HPDE6-E6E7 (cell line): ENCODE results near the gene ANK3.

Experiments used
- DNase-seq: peaks from one replicate; pipeline ENCODE4 v3.0.0; 2011; ENCODE audit warnings: missing footprints; ENCODE audit errors: extremely low spot score

Gene ANK3

DNA sequence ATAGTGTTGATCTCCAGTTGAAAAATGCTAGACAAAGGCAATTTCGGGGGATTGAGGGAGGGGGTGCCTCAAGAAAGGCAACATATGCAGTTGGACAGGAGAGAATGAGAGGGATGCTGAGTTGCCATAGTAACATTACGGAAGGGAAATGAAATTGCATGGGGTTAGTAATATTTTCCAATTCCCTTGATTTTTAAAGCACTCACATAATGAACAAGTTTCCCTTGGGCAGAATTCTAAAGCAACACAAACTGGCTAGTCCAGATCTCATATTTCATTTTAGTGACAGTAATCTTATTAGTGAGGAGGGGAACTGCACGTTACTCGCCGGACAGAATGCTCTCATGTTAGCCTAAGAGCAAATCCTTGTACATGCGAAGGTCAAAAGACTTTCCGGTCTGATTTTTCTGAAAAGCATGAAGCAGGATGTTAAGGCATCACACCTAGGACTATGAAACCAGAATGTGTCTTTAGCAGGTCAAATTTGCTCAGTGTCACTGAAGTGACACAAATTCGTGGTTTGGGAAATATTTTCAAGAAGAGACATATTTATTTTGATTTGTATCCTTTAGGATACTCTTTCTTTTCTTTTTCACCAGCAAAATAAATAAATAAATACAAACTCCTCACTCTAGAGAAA, 165.5 kb downstream of the ANK3 start:
- no peak for DNase-seq

DNA sequence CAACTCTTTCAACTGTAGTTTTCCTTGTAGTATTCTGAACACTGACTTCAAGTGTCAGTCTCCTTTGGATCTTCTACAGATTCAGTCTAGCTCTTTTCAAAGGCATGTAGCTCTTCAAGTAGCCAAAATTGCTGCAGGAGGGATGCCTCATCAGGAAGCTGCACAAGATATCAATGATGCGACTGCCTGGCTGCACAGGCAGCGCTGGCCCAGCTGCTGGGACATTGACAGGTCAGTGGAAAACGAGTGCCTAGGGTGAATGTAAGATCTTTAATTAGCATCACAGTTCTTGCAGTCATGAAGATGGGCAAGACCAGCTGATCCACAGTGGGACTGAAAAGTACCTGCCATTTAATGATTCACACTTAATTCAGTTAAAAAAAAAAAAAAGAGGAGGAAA, 167.6 kb downstream of the ANK3 start:
- DNase-seq = no peak

DNA sequence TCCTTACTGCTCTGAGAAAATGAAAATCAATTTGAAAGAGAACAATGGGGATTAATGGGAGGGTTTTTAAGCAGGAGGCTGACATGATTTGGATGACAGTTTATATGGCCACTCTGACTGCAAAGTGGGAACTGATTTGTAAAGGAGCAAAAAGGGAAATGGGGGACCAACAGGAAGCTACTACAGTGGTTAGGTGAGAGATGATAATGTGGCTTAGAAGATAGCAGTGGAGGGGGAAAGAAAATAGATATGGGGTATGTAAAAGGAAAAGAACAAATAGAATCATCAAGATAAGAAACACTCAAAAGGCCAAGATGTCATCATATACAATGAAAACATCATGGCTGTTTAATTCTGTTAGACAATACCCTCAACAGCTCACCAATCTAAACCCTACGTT, 177.5 kb downstream of the ANK3 start:
- DNase-seq = no peak

DNA sequence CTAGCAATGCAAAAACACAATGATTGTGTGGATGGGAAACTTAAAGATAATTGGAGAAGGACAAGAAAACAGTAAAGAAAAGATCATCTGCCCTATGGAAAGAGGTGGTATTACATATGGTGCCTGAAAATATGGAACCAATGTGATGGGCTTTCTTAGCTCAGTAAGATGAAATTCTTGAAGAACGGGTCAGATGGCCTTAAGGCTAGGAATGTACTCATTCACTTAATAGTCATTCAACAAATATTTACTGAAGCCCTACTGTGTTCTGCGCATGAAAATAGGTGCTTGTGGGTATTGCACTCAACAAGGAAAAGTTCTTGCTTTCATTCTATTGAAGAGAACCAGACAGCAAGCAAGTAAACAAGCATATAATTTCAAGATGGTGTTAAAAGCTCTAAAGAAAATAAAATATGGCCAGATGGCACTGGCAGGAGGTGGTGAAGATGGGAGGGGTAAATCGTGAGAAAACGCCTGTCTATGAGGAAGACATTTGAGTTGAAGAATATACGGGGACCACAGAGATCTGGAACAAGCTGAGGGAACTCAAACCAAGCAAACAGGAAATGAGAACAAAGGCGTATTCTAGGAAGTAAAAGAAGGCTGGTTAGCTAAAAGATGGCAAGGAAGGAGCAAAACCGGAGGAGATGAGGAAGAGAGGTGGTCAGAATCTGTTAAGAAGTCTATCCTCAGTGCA, 179.7 kb downstream of the ANK3 start:
- DNase-seq = no peak

DNA sequence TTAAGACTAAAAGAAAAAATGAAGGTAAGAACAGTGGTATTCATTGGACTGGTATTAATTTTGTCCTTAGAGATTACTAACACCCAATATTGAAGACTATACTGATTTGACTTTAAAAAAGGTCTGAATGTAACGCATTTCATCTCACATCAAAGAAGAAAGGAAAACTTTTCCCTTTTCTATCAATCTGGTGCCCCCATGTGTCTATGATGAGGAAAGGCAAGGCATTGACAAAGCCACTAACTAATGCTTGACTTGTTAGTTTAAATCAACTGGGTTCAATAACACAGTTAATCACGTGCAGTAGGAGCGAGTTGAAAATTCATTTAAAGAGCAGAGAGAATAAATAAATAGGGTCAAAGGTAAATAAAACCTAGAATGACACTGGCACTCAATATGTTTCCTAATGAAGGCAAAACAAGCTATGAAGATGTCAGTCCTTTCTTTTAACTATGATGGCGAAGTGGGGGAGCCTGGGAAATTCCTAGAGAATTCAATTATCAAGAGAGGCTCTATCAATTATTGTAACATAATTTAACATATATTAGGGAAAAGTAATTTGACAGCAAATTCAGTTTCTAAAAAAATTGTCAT, 180.9 kb downstream of the ANK3 start:
- no peak for DNase-seq

DNA sequence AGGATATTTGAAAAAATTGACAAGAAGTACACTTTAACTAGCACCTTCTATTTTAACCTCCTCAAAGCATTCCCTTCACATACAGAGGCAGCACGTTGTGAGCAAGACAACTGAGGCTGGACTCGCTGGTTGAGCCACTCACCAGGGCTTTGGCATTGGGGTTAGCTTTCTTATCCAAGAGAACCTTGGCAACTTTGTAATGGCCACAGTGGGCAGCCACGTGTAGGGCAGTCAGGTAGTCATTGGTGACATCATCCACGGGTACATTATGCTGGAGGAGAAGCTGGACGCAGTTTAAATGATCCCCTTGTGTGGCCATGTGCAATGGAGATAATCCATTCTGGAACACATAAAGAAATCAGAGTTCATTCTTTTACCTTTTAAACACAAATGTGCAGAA, 181.8 kb downstream of the ANK3 start:
- DNase-seq = no peak

DNA sequence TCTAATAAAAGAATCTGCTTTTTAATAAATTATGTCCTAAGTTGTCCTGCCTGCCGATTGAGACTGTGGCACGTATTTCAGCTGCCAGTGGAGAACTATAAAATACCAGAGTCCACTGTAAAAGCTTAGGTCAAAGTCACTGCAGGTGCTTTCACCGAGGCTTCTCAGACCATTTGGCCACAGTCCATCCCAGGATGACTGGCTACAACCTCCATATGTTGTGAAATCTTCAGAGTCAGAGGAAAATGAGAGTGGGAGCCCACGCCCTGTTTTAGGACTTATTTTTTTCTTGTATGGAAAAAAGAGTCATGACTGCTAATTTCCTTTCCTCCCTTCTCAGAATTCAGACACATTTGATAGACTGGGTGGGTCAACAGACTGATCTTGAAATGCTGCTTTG, 182.9 kb downstream of the ANK3 start:
- no peak for DNase-seq

DNA sequence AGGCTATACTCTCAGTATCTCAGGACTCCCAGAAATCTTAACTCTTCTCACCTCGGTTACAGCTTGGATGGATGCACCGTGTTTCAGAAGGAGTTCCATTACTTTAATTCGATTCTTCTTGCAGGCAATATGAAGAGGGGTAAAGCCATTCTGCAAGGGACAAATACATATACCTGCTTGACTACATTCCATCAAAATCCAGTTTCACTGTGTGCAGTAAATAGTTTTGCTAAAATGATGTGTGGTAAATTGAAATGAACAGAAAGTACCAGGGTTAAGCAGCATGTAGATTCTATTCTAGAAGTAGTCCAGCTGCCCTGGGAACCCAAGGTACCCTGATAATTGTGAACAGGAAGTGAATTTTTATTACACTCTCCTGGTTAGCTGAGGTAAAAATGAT, 183.9 kb downstream of the ANK3 start:
- DNase-seq = no peak

DNA sequence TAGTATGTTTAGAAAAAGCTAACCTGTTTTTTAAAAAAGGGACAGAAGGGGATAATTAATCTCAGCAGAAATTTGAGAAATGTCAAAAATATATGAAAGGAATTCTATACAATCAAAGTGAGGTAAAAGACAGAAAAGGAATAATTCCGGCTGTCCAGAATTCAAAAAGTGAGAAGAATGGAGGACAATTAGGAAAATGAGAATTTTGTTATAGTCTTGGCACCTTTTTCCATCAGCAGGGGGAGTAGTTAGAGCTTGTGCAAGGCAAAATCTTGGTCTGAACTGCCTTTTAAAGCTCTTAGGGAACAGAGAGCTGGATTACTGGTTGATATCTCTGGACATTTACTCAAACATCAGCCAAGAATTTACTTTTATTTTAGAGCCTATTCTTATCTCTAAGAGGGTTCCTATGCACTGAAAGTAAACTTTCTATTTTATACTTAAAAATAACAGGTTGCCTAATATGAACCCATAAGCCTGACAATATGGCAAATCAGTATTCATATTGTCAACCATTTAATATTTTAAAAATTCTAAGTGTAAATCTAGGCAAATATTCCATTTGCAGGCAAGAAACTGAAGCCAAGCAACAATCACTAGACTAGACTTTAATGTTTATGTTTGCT, 185.6 kb downstream of the ANK3 start:
- no peak for DNase-seq

DNA sequence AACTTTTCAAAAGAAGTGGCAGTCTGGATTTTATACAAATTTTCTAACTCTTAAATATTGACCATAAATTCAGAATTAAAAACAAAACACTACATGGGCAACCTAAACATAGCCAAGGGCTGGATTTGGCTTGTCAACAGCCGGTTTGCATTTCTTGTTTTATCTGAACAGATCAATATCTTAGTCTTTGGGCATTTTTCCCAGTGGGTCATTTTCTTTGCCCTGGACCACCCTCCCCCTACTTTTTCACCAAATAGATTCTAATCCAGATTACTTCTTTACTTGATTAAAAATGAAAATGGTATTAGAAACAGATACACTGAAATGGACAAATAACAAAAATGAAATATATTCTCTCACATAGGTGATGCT, 189.0 kb downstream of the ANK3 start:
- no peak for DNase-seq

DNA sequence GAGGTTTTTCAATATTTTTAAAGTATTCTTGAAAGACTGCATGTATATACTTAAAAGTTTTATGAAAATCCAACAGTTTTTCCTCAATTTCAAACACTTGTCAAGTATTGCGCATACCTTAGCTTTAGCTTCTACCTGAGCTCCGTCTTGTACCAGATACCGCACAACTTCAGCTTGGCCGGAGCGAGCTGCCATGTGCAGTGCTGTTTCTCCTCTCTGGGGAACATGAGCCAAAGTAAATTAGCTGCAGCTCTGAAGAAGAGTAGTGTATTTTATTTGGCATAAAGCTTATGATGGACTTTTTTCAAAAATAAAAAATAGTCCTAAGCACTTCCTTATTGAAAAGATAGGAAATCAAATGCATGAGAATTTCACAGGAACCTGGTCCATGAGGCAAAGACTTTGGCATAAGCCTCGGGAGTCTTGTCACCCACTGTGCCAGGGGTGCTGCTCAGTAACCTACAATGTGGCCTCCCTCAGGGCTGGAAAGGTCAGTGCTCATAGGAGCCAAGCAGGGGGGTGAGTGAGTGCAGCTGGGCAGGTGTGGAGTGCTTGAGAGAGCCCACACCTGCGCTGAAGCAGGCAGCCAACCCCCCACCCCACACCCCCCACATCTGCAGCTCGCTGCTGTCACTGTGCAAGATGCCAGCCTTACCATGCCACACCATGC, 189.5 kb downstream of the ANK3 start:
- DNase-seq = no peak

DNA sequence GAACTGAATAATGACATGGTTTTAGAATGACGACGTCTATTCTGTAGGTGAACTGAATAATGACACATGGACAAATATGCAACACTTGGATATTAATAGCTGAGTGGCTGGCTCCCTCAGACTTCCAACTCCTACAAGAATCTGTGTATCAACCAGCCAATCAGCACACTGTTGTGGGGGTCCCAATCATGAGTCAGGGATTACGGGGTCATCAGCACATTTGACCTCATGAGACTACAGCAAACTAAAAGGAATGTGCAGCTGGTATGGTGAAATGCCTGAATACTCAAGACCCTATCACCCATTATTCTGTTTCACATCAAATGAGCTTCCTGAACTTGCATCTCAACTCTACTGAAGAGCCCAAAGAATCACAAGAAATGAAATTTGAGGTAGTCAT, 192.5 kb downstream of the ANK3 start:
- DNase-seq = no peak

DNA sequence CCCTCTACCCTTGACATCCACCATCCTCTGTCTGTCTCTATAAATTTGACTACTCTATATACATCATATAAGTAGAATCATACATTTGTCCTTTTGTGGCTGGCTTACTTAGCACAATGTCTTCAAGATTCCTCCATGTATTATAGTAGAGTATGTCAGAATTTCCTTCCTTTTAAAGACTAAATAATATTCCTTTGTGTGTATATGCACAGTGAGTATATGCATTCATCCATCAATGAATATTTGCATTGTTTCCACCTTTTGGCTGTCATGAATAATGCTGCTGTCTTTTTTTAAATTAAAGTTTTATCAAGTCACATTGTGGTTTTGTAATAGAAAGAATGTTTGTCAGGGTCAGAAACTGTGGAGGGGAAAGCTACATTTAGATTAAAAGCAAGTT, 195.3 kb downstream of the ANK3 start:
- no peak for DNase-seq

DNA sequence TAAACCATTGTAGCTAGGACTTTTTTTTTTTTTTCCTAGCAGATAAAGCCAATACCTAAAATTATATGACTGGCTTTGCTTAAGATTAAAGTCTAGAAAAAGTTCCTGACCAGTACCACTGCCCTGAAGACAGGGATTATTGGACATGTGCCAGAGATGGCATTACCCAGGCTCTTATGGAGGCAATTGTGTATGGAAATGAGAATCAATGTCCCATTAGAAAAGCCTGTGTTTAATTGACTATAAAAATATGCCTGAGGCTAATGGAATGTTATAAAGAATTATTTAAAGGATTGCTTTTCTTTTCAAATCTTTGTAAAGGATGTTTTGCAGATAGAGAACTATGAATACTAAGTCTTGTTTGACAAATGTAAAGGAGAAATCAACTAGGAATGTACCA, 196.7 kb downstream of the ANK3 start:
- DNase-seq = no peak

DNA sequence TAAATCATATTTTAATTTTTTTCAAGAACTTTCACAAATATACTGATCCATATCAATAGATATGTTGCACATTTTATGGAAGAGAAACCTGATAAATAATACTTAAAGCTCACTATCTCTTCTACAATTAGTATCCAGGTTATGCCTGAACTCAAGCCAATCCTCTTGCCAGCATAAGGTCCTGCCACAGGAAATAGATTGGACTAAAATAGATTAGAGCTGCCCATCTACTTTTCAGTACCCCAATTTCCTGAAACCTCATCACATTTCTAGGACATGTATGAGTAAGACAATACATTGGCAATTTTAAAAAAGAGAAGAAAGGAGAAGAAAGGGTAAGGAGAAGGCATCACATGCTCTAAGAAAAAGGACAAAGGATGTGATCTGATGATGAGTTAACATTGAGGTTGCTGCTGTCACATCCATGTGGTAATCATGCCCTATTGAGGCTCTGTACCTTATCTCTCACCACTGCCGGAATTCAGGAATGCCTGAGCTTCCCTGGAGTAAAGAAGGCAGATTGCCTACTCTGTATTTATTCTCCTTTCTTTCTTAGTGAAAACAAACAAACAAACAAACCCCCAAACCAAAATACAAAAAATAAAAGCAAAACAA, 199.7 kb downstream of the ANK3 start:
- DNase-seq = no peak

DNA sequence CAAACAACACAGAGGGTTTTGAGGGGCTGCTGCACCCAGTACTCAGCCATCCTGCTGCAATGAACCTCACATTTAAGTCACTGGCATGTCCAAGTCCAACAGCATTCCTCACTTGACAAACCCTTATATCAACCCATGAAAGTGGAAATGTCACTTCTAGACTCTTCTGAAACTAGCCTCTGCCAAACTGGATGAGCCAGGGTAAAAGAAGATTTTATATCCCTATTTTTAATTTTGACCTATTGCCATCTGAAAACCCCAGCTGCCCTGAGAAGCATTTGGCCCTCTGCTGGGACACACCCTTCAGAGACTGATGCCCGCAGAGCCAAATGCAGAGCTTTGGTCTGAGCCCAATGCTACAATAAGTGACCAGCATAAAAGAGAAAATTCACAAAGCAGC, 201.1 kb downstream of the ANK3 start:
- DNase-seq = no peak

DNA sequence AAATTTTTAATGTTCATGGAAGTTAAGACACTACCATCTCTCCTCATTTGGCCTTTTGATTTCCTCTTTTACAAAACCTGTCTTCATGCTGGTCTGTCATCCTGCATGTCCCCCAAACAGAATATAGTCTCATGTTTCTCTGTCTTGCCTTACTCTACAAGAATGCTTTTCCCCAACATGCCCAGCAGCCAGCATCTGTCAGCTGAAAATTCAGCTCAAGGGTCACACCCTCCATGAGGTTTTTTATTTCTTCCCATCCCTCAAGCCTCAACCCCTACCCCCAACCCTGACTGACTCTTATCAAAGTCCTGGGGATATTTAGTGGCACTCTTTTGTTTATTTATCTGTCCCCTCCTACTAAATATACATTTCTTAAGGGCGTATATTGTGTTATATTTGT, 202.0 kb downstream of the ANK3 start:
- no peak for DNase-seq

DNA sequence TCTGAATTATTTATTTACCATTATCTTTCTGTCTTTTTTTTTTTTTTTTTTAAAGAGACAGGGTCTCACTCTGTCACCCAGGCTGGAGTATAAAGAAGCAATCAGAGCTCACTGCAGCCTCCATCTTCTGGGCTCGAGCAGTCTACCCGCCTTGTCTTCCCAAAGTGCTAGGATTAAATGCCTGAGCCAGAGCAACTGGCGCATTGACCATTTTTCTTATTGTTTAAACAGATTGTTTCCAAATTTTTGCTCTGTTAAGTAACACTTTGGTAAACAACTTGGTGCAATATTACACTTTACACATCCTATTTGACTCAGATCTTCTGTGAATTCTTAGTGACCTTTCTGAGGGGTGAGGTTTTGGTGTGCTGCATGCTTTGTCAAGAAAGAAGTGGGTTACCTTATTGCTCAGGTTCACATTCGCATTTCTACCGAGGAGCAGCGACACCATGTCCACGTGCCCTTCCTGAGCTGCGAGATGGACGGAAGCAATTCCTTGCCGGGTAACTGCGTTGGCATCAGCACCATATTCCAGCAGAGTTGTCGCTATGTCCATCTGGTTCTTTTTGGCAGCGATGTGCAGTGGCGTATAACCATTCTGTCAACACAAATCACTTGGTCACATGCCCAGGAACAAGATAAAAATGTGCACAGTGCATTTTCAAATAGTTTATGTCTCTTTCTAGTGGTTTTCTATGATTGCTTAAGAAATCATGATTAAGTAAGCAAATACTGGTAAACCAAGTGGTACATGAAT, 203.2 kb downstream of the ANK3 start:
- DNase-seq = no peak

DNA sequence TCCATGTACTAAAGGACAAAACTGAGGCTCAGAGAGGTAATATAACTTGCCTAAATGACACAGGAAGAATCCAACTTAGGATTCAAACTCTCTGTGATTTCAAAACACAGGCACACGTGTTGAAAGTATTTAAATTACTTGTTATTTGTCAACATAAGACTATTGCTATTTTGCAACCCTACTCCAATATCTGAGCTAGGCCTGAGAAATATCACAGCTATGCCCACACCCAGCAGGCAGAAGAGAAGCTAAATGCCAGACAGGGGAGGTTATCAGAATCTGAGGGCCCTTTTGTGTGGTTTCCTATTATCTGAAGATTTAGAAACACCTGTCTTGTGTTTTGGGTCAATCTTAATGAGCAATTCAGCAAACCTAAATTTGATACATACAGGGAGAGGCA, 204.3 kb downstream of the ANK3 start:
- DNase-seq = no peak

DNA sequence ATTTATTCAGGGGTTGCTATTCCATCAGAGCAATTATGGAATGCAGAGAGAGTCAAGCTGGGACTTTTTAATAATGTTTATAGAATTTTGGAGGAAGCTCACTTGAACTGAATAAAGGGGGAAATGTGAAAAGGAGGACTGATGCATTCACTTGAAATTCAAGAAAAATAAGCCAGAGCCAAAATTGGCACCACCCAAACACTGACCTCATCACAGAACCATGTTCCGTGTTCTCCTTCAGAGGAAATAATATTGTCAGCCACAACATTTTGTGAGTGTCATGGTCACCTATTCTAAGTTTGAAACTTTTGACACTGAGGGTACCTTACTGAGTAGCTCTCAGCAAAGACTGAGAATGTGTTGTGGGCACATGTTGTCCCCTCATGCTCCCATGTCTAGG, 207.0 kb downstream of the ANK3 start:
- DNase-seq = no peak

DNA sequence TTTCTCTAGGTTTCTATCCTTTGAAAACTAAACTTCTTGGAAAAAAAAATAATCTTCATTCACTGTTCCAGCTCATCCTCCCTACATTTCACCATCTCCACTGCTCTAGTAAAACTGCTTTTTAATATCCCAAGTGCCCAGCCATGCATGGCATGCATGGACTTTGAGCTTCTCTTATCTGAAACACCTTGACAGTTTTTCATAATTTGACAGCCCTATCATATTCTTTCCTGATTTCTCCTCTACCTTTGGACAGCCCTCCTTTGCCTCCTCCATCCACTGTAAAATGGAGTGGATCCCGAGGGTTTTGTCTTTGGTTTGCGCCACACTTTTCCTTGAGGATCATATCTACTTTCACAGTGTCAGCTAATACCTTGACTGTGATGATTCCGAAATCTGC, 212.8 kb downstream of the ANK3 start:
- DNase-seq = no peak
